Neural cell (in vitro differentiated cells): Measurements from ENCODE around the gene RHOA.

ENCODE experiments used
- CTCF ChIP-seq: fragments of 450-650 bp; IDR thresholded peaks from 2 replicates; pipeline ENCODE4 v1.5.1; 2014; ENCODE audit warnings: antibody characterized with exemption, mild to moderate bottlenecking, moderate library complexity; ENCODE audit not compliant: poor library complexity, severe bottlenecking
- MXI1 ChIP-seq: fragments of 450-650 bp; conservative IDR thresholded peaks from 2 replicates; pipeline ENCODE4 v1.6.1; 2014; ENCODE audit warnings: antibody characterized with exemption, mild to moderate bottlenecking; ENCODE audit not compliant: poor library complexity, severe bottlenecking
- RAD21 ChIP-seq: fragments of 450-650 bp; conservative IDR thresholded peaks from 2 replicates; pipeline ENCODE4 v1.6.1; 2014; ENCODE audit warnings: antibody characterized with exemption, mild to moderate bottlenecking, moderate library complexity

DNA sequence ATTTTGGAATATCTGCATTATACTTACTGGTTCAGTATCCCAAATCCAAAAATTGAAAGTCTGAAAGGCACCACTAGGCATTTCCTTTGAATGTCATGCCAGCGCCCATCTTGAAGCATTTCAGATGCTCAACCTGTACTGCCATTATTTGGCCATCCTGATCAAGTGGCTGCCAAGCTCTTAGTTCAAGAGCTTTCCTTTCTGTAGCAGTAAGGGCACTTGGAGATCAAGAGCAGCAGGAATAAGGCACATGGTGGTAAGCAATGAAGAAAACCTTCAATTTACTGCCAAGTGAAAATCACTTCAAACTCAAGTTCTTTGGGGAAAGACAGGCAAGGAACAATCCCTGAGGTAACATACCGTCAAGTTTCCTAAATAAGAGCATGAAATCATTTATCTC, 10.0 kb downstream of the RHOA start:
- TF ChIP-seq CTCF, result no peak
- no peak for TF ChIP-seq MXI1
- TF ChIP-seq RAD21, result no peak
